Psoas muscle (tissue), 8 donors: ENCODE data around the gene UMPS. TPM values are rescaled to one million over a fixed set of nuclear protein-coding genes. Genes with fewer than 3 reads are reported as not detected.

Experiments
- ATAC-seq, 4 donors: fragments of 200-7000 bp; cut with Tn5 transposase; one replicate each; pipeline ENCODE4 v1.9.1; 2020; ENCODE audit warnings: moderate library complexity in 3 of 4, mild to moderate bottlenecking in 2 of 4
- DNase-seq, 2 donors: peaks; one replicate each; pipeline ENCODE4 v3.0.0-alpha.2; 2020
- H3K27ac ChIP-seq: fragments of 200-600 bp; one replicate; pipeline ENCODE4 v1.8.0; 2022
- H3K27me3 ChIP-seq, 3 donors: fragments of 200-600 bp in 1 of 3; one replicate each; pipeline versions ENCODE4 v1.6.1 to v1.8.0; 2013 to 2022; ENCODE audit warnings: low read length in 2 of 3, mild to moderate bottlenecking in 2 of 3, moderate library complexity in 1 of 3; ENCODE audit not compliant: insufficient read depth in 3 of 3
- H3K36me3 ChIP-seq, 2 donors: fragments of 200-600 bp in 1 of 2; one replicate each; pipeline versions ENCODE4 v1.6.1 to v1.8.0; 2013 to 2022; ENCODE audit warnings: low read depth in 1 of 2, mild to moderate bottlenecking in 1 of 2, moderate library complexity in 1 of 2; ENCODE audit not compliant: insufficient read depth in 1 of 2
- H3K4me1 ChIP-seq: fragments of 200-600 bp; one replicate; pipeline ENCODE4 v1.8.0; 2022
- H3K4me3 ChIP-seq: fragments of 200-600 bp; one replicate; pipeline ENCODE4 v1.8.0; 2022; ENCODE audit warnings: mild to moderate bottlenecking
- H3K9me3 ChIP-seq: fragments of 200-600 bp; one replicate; pipeline ENCODE4 v1.8.0; 2022
- WGBS, 3 donors: extraction: QIAGEN DNeasy Blood & Tissue Kit; methylation state at CpG; one replicate each; pipeline versions ENCODE4 v1.1.6 to v1.1.7; 2013; 5-methylcytosine and 5-hydroxymethylcytosine counted together
- intact Hi-C, 2 donors: fragments of 100-400 bp; cut with DNase I; formaldehyde crosslinking; loops; one replicate each; pipeline versions ENCODE4 v1.11.0 to v1.14.2; 2022
- polyA plus RNA-seq, 3 donors: library from polyadenylated mRNA; stranded (reverse); fragments of 200-250 nt; gene quantifications; one replicate each; pipeline ENCODE4 v1.2.3, GENCODE V29; 2013
- total RNA-seq, 4 donors: library from RNA; stranded (reverse); fragmentation: NEBNext Ultra II Directional in 2 of 4; extraction: Animal tissue kit (Norgen Biotek cat#: 25700) in 2 of 4; gene quantifications; one replicate each; pipeline versions ENCODE4 v1.2.1 to v1.2.4, GENCODE V29; 2021 to 2023
- TF ChIP-seq, protein P1 (sequence below): fragments of 200-600 bp; IDR thresholded peaks from one replicate; pipeline ENCODE4 v1.8.0; 2022; ENCODE audit warnings: antibody characterized with exemption
- donor health status: healthy with polysubstance abuse.
- donor health status: DM: no; HTN: no; CAD: no; lungs with moderate emphysema.
- donor health status: Bipolar disorder and iron deficiency.
- donor health status: healthy.
- donor health status: DM: yes; HTN: yes; CAD: no.
- donor health status: DM: no; HTN: no; CAD: no.
- donor health status: DM: no; HTN: no; CAD: no.
- donor health status: DM: yes; HTN: yes; CAD: no.

Gene UMPS
- total and polyA plus RNA-seq, 7 donors = 3.6 to 9.2 (median 6.5) TPM

DNA sequence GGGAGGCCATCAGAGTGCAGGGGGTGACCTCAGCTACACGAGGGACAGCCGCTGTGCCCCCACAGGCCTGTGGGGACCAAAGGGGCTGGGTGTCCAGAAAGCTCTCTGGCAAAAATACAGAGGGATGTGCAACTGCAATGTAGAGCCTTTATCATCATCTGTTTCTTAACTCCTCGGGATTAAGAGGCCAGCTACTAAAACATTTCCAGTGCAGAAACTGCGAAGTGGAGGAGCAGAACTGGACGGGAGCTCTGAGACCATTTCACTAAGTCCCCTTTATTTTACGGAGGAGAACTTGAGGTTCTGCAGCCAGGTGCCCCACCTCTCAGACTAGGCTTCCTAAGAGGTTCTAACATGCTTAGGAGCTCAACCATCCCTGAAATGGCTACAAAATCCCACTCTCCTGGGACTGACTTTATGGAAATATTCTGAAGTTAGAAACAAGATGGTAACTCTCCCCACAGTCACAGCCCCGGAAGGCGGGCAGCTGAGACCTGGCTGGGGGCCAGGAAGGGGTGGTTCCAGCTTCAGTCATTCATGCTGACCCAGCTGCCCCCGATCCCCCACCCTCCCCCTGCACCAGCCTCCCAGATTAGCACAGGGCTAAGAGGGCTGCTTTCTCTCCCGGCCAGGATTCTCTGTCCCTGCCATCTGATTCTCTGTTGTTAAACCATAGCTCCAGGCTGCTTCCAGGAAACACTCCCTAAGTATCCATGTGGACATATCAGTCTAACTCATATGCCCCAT, 40.3 kb downstream of the UMPS start:
- ATAC-seq (peak; percentile 51 to 73 (median 62)), DNase-seq (peak; percentile 49 to 78)
- H3K4me1 ChIP-seq = peaks cover 43% of the 10 kb centered on the region
- TF ChIP-seq, protein P1, sequence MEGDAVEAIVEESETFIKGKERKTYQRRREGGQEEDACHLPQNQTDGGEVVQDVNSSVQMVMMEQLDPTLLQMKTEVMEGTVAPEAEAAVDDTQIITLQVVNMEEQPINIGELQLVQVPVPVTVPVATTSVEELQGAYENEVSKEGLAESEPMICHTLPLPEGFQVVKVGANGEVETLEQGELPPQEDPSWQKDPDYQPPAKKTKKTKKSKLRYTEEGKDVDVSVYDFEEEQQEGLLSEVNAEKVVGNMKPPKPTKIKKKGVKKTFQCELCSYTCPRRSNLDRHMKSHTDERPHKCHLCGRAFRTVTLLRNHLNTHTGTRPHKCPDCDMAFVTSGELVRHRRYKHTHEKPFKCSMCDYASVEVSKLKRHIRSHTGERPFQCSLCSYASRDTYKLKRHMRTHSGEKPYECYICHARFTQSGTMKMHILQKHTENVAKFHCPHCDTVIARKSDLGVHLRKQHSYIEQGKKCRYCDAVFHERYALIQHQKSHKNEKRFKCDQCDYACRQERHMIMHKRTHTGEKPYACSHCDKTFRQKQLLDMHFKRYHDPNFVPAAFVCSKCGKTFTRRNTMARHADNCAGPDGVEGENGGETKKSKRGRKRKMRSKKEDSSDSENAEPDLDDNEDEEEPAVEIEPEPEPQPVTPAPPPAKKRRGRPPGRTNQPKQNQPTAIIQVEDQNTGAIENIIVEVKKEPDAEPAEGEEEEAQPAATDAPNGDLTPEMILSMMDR = no peak
- peaks cover 0 to 39% of the 10 kb centered on the region in 2 donors for H3K36me3 ChIP-seq
- no peak overlapping the region for H3K27ac ChIP-seq
- 46 to 58% (median 53%) methylated on average over 10 of the region's 10 CpGs for WGBS, 3 donors
- no peak overlapping the region for H3K4me3 ChIP-seq
- H3K9me3 ChIP-seq = no peaks in the 10 kb centered on the region
- no peaks in the 10 kb centered on the region for H3K27me3 ChIP-seq
- intact Hi-C loops = no loop called here

- H3K4me3 ChIP-seq = no peak overlapping the region
- H3K4me1 ChIP-seq = peaks cover 43% of the 10 kb centered on the region
- peak overlapping the region; percentile 52 for H3K27ac ChIP-seq
- H3K36me3 ChIP-seq = peaks cover 0 to 34% of the 10 kb centered on the region in 2 donors
- no peak for ATAC-seq
- intact Hi-C loops = no loop called here
- no peak for DNase-seq
- 60 to 77% (median 67%) methylated on average over 2 of the region's 2 CpGs for WGBS, 3 donors
- H3K27me3 ChIP-seq = no peaks in the 10 kb centered on the region
- no peaks in the 10 kb centered on the region for H3K9me3 ChIP-seq
- TF ChIP-seq, protein P1 = no peak
Observed at GRCh38 chr3:124771083-124771445, 40.8 kb downstream of the UMPS start.

- H3K27ac ChIP-seq = peak overlapping the region; percentile 52
- TF ChIP-seq, protein P1 = no peak
- peaks cover 0 to 22% of the 10 kb centered on the region in 2 donors for H3K36me3 ChIP-seq
- peaks cover 43% of the 10 kb centered on the region for H3K4me1 ChIP-seq
- 7 to 13% (median 9%) methylated on average over 17 of the region's 17 CpGs for WGBS, 3 donors
- DNase-seq (peak in 1 of 2 donors; percentile 68), ATAC-seq (peak; percentile 15 to 66 (median 56))
- H3K4me3 ChIP-seq = peak overlapping the region; percentile 32
- intact Hi-C loops = no loop called here
- H3K27me3 ChIP-seq = no peaks in the 10 kb centered on the region
- H3K9me3 ChIP-seq = no peaks in the 10 kb centered on the region
Observed at GRCh38 chr3:124772081-124772831, 42.0 kb downstream of the UMPS start.

GRCh38 chr3:124773351-124774326, 43.4 kb downstream of the UMPS start:
- Histone ChIP-seq H3K4me1 (peaks cover 46% of the 10 kb centered on the region), H3K9me3 (no peaks in the 10 kb centered on the region), H3K27me3 (no peaks in the 10 kb centered on the region), H3K27ac (peak overlapping the region; percentile 12), H3K36me3 (peaks cover 0 to 8% of the 10 kb centered on the region in 2 donors), H3K4me3 (no peak overlapping the region)
- TF ChIP-seq, protein P1 = no peak
- intact Hi-C loops = no loop called here
- no peak for DNase-seq
- WGBS, 3 donors = 80 to 91% (median 84%) methylated on average over 17 of the region's 17 CpGs
- no peak for ATAC-seq
